ENCODE measurements around the gene PIEZO1. TPM values are rescaled to one million over a fixed set of nuclear protein-coding genes. Genes with fewer than 3 reads are reported as not detected.

Gene PIEZO1
- total and polyA plus RNA-seq, 10 of the 15 experiments (the other 5 are each of a cell fraction or from before 2014, with no cell fraction given): 1.3 to 169 (median 33.4) TPM

DNA sequence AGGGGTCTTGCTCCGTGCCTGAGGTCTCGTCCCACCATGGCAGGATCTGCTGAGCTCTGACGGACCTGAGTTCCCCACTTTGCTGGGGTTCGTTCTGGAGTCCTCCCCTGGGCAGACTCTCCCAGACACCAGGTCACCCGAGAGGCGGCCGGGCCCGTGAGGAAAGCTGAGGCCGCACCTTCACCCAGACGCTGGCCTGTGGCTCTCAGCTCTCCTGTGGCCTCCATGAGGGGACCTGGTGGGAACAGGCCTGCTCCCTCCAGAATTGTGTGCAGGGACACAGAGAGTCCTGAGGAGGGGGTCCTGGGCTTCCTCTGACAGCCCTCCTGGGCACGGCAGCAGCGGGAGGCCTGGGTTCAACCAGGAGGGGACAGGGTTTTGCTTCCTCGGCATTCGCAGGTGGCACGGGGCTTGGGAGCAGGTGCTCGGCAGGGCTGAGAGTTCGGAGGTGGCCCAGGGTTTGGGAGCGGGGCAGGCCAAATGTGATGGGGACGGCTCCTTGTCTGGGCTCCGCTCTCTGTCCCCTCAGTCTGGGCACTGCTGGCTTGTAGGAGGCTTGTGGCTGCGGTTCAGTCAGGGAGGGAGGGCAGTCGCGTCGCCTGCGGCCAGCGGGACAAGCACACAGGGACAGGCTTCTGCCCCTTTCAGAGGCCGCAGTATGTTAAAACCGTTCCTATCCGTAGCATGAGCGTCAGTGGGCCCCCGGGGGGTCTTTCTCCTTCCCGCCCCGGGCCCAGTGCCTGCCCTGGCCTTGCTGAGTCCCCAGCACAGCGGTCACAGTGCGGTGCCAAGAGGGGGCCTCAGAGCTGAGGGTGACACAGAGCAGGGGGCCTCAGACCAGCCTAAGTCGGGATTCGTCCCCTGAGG, 90.6 kb downstream of the PIEZO1 start:
- Histone ChIP-seq H3K36me3 (ENCODE audit: control insufficient read depth in 2 of 2, insufficient read depth in 2 of 2, low read length in 1 of 2) (peaks cover 0 to 7% of the 10 kb centered on the region in 2 experiments; a peak in 2 of 4 replicates), H3K27ac (ENCODE audit: control insufficient read depth, insufficient read depth) (no peak overlapping the region), H3K9me3 (replicated peaks; ENCODE audit: control insufficient read depth, insufficient read depth, low read length) (no peaks in the 10 kb centered on the region), H3K9ac (ENCODE audit: control insufficient read depth, insufficient read depth, low read length) (no peak overlapping the region), H4K20me1 (ENCODE audit: control insufficient read depth, insufficient read depth) (no peaks in the 10 kb centered on the region), H3K79me2 (ENCODE audit: control insufficient read depth, insufficient read depth, low read length) (no peaks in the 10 kb centered on the region), H3K27me3 (replicated peaks in 1 of 2; ENCODE audit: control insufficient read depth in 2 of 2, insufficient read depth in 2 of 2, low read length in 1 of 2) (no peaks in the 10 kb centered on the region; a peak in 1 of 4 replicates), H2AFZ (ENCODE audit: control insufficient read depth, low read depth, low read length) (no peak overlapping the region), H3K4me3 (no peak overlapping the region), H3K4me1 (ENCODE audit: control insufficient read depth, insufficient read depth, low read length) (peaks cover 12% of the 10 kb centered on the region), H3K4me2 (ENCODE audit: control insufficient read depth, insufficient read depth) (no peak overlapping the region)
- FAIRE-seq: no peak
- no TSS peak for BruUV-seq (replicated peaks)
- ChIA-PET SMC1A (ENCODE audit: uncharacterized antibody, unreplicated experiment) (no interaction called here), POLR2A (no interaction called here), CTCF (no interaction called here), RAD21 (ENCODE audit: unreplicated experiment) (no interaction called here)
- intact Hi-C loops (cut with micrococcal nuclease; ENCODE audit: unreplicated experiment): no loop called here
- TF ChIP-seq PKNOX1 (IDR thresholded peaks at IDR 0.05): no peak
- no peak for TF ChIP-seq GATAD2B (conservative IDR thresholded peaks at IDR 0.05; ENCODE audit: low read depth)
- TF ChIP-seq STAT1 (conservative IDR thresholded peaks at IDR 0.05): no peak
- TF ChIP-seq, protein P1, sequence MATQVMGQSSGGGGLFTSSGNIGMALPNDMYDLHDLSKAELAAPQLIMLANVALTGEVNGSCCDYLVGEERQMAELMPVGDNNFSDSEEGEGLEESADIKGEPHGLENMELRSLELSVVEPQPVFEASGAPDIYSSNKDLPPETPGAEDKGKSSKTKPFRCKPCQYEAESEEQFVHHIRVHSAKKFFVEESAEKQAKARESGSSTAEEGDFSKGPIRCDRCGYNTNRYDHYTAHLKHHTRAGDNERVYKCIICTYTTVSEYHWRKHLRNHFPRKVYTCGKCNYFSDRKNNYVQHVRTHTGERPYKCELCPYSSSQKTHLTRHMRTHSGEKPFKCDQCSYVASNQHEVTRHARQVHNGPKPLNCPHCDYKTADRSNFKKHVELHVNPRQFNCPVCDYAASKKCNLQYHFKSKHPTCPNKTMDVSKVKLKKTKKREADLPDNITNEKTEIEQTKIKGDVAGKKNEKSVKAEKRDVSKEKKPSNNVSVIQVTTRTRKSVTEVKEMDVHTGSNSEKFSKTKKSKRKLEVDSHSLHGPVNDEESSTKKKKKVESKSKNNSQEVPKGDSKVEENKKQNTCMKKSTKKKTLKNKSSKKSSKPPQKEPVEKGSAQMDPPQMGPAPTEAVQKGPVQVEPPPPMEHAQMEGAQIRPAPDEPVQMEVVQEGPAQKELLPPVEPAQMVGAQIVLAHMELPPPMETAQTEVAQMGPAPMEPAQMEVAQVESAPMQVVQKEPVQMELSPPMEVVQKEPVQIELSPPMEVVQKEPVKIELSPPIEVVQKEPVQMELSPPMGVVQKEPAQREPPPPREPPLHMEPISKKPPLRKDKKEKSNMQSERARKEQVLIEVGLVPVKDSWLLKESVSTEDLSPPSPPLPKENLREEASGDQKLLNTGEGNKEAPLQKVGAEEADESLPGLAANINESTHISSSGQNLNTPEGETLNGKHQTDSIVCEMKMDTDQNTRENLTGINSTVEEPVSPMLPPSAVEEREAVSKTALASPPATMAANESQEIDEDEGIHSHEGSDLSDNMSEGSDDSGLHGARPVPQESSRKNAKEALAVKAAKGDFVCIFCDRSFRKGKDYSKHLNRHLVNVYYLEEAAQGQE (IDR thresholded peaks at IDR 0.05; ENCODE audit: low read depth, low read length): no peak
- WGBS (ENCODE audit: insufficient coverage, insufficient replicate concordance, low lambda C conversion rate, missing lambda C conversion rate): 91% methylated on average over 37 of the region's 37 CpGs
- ATAC-seq: no peak
- no peak for DNase-seq (ENCODE audit: low read depth, low spot score)
- in situ Hi-C loops (cut with MboI): no loop called here

All from GM12878 (cell line).